ENCODE results near the gene LARGE1.

- TF ChIP-seq POLR2A (IDR thresholded peaks at IDR 0.05) (no peak), CTCF (IDR thresholded peaks at IDR 0.05) (no peak)
These were observed 519.0 kb downstream of the LARGE1 start for GRCh38 chr22:33401291-33401690.
